Measurements from ENCODE around the gene EFEMP2.
A peak's percentile ranks its signal among the peaks of the same experiment; 100 is the strongest.

Gene EFEMP2

DNA sequence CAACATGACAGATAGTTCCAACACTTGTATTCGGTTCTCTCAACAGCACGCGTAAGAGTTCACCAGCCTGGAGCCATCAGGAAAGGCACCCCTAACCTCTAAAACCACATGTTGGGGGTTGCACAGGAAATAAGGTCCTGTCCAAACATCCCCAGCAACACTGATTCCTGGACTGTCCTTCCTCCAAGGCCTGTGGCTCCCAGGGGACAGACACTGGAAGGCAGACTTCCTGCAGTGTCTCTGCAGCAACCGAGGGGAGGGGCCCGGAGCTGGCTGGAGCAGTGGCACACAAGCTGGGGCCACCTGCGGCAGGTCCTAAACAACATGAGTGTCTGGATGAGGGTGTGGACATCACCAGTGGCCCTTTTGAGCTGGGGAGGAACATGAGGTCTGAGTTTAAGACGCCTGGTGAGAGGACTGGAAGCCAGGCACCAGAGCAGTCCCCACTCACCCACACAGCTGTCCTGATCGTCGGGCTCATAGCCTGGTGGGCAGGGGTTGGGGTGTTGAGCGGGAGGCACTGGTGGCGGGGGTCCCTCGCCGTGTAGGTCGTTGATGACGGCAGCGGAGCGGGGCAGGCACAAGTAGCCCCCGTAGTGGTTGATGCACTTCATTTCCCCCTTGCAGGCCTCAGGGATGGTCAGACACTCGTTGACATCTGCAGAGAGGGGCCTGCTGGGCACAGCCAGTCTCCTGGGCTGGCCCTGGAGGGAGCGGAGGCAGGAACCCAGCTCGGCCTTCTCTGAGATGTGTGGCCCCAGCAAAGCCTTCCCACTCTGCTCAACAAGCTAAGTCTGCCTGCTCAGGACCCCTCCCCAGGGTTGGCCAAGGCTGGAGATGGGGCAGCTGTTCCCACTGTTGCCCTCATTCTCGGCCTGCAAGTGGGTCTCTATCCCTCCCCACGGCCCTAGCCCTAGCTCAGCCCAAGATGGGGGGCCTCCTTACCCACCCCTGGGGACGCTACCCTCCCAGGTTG lies 1.6 kb downstream of the EFEMP2 start:
- Histone ChIP-seq H3K9ac (ENCODE audit: low read length in 2 of 2) (peak overlapping the region; percentile 88 to 89), H3K4me3 (ENCODE audit: low read length in 2 of 2) (peak overlapping the region; percentile 73 to 88), H3K36me3 (ENCODE audit: control insufficient read depth in 2 of 2, insufficient read depth in 2 of 2, low read length in 2 of 2) (peaks cover 28% of the 10 kb centered on the region in 2 donors), H3K9me3 (ENCODE audit: control insufficient read depth in 2 of 2, low read length in 2 of 2) (no peaks in the 10 kb centered on the region), H3K27ac (ENCODE audit: low read length) (peak overlapping the region; percentile 89), H3K27me3 (ENCODE audit: control insufficient read depth in 1 of 2, insufficient read depth in 2 of 2, low read length in 2 of 2) (no peaks in the 10 kb centered on the region), H3K4me1 (ENCODE audit: control insufficient read depth, insufficient read depth, low read length) (peaks cover 44% of the 10 kb centered on the region)

- H3K27ac ChIP-seq (ENCODE audit: low read length), result peak overlapping the region; percentile 89
- H3K4me3 ChIP-seq (ENCODE audit: low read length in 2 of 2), result peak overlapping the region in 1 of 2 donors; percentile 15
- peaks cover 44% of the 10 kb centered on the region for H3K4me1 ChIP-seq (ENCODE audit: control insufficient read depth, insufficient read depth, low read length)
- no peaks in the 10 kb centered on the region for H3K27me3 ChIP-seq (ENCODE audit: control insufficient read depth in 1 of 2, insufficient read depth in 2 of 2, low read length in 2 of 2)
- H3K9me3 ChIP-seq (ENCODE audit: control insufficient read depth in 2 of 2, low read length in 2 of 2), result no peaks in the 10 kb centered on the region
- peaks cover 31 to 35% of the 10 kb centered on the region in 2 donors for H3K36me3 ChIP-seq (ENCODE audit: control insufficient read depth in 2 of 2, insufficient read depth in 2 of 2, low read length in 2 of 2)
- no peak overlapping the region for H3K9ac ChIP-seq (ENCODE audit: low read length in 2 of 2)
These were observed 2.3 kb downstream of the EFEMP2 start for GRCh38 chr11:65870307-65870658.

DNA sequence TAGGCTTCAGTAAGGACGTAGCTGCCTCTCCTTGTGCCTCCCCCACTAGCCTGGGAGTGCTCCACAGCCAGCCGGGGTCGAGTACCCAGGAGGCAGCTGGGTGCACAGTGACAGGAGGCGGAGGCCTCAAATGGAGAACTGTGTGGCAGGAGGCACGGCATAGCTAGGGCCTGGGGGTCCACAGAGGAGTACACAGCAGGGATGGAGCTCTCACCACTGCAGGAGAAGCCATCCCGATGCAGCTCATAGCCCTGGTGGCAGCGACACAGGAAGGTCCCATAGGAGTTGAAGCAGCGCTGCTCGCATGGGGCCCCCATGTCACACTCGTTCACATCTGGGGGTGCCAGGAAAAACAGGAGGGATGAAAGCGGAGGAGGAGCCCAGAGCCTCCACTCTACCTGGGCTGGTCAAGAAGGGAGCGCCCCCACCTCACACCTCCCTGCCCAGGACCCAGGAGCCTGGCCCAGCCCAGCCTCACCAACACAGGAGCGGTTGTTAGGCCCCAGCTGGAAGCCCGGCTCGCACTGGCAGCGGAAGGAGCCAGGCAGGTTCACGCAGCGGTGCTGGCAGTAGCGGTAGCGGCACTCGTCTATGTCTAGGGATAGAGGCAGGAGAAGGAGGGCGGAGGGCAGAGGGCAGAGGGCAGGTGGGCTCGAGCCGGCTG lies 2.8 kb downstream of the EFEMP2 start:
- Histone ChIP-seq H3K9ac (ENCODE audit: low read length in 2 of 2) (no peak overlapping the region), H3K27me3 (ENCODE audit: control insufficient read depth in 1 of 2, insufficient read depth in 2 of 2, low read length in 2 of 2) (no peaks in the 10 kb centered on the region), H3K27ac (ENCODE audit: low read length) (peak overlapping the region; percentile 89), H3K4me3 (ENCODE audit: low read length in 2 of 2) (no peak overlapping the region), H3K9me3 (ENCODE audit: control insufficient read depth in 2 of 2, low read length in 2 of 2) (no peaks in the 10 kb centered on the region), H3K36me3 (ENCODE audit: control insufficient read depth in 2 of 2, insufficient read depth in 2 of 2, low read length in 2 of 2) (peaks cover 36 to 40% of the 10 kb centered on the region in 2 donors), H3K4me1 (ENCODE audit: control insufficient read depth, insufficient read depth, low read length) (peaks cover 44% of the 10 kb centered on the region)

GRCh38 chr11:65868907-65869306 lies 3.7 kb downstream of the EFEMP2 start:
- H3K27me3 ChIP-seq (ENCODE audit: control insufficient read depth in 1 of 2, insufficient read depth in 2 of 2, low read length in 2 of 2), result no peaks in the 10 kb centered on the region
- H3K9me3 ChIP-seq (ENCODE audit: control insufficient read depth in 2 of 2, low read length in 2 of 2), result no peaks in the 10 kb centered on the region
- peak overlapping the region; percentile 31 for H3K27ac ChIP-seq (ENCODE audit: low read length)
- peaks cover 42 to 48% of the 10 kb centered on the region in 2 donors for H3K36me3 ChIP-seq (ENCODE audit: control insufficient read depth in 2 of 2, insufficient read depth in 2 of 2, low read length in 2 of 2)
- H3K4me3 ChIP-seq (ENCODE audit: low read length in 2 of 2), result no peak overlapping the region
- peaks cover 47% of the 10 kb centered on the region for H3K4me1 ChIP-seq (ENCODE audit: control insufficient read depth, insufficient read depth, low read length)
- no peak overlapping the region for H3K9ac ChIP-seq (ENCODE audit: low read length in 2 of 2)

DNA sequence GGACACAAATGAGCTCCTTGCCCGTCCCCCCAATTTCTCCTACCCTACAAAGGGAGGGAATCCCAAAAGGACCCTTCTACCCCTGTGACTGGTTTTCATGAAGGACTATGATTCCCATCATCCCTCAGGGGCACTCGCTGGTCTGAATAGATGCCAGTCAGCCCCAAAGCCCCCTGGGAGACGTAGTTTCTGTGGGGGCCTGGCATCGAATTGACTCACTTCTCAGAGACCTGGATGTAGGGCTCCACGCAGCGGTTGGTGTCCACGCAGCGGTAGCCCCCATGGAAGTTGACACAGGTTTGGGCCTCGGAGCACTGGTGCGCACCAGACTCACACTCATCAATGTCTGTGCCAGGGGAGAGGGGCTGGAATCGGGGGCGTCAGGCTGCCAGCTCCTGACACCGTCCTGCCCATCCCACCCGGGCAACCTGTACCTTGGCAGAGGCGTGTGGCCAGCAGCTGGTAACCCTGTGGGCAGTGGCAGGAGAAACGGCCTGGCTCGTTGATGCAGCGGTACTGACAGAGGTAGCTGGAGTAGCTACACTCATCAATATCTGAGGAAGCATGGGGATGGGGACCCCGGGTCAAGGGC lies 4.4 kb downstream of the EFEMP2 start:
- H3K4me1 ChIP-seq (ENCODE audit: control insufficient read depth, insufficient read depth, low read length), result peaks cover 43% of the 10 kb centered on the region
- no peak overlapping the region for H3K9ac ChIP-seq (ENCODE audit: low read length in 2 of 2)
- no peak overlapping the region for H3K4me3 ChIP-seq (ENCODE audit: low read length in 2 of 2)
- H3K9me3 ChIP-seq (ENCODE audit: control insufficient read depth in 2 of 2, low read length in 2 of 2), result no peaks in the 10 kb centered on the region
- H3K27ac ChIP-seq (ENCODE audit: low read length), result peak overlapping the region; percentile 31
- peaks cover 47 to 54% of the 10 kb centered on the region in 2 donors for H3K36me3 ChIP-seq (ENCODE audit: control insufficient read depth in 2 of 2, insufficient read depth in 2 of 2, low read length in 2 of 2)
- no peaks in the 10 kb centered on the region for H3K27me3 ChIP-seq (ENCODE audit: control insufficient read depth in 1 of 2, insufficient read depth in 2 of 2, low read length in 2 of 2)

DNA sequence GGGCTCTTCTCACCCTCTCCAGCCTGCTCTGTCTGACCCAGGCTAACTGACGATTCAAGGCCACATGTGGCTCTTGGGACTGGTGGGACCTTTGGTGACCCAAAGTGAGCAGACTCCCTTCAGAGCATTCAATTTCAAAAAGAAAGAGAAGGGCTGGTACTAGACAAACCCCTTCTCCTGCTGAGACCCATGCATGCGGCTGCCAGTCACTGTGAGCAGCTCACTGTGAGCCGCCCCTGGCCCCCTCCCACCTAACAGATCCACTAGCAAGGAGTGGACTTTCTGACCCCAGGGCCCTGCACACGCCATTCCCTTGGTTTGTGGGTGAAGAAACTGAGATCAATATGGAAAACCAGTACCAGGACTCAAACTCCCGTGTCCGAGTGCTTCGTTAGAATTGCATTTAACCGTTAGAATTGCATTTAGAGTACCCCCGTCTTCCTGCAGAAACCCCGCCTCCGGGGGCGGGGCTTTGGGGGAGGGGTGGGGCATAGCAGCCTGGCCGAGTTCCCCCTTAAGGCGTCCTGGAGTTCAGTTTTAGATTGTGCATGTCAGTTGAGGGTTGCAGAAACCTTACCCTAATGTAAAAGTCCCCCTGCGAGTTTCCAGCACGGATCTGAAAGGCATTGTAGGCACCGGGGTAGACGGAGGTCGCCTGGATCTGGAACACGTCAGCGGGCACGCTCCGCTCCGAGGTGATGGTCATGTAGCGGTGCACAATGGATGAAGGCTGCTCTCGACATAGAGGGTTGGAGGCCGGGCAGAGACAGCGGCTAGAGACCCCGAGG lies 5.1 kb downstream of the EFEMP2 start:
- Histone ChIP-seq H3K27ac (ENCODE audit: low read length) (peak overlapping the region; percentile 18), H3K36me3 (ENCODE audit: control insufficient read depth in 2 of 2, insufficient read depth in 2 of 2, low read length in 2 of 2) (peaks cover 53 to 57% of the 10 kb centered on the region in 2 donors), H3K4me3 (ENCODE audit: low read length in 2 of 2) (no peak overlapping the region), H3K4me1 (ENCODE audit: control insufficient read depth, insufficient read depth, low read length) (peaks cover 48% of the 10 kb centered on the region), H3K27me3 (ENCODE audit: control insufficient read depth in 1 of 2, insufficient read depth in 2 of 2, low read length in 2 of 2) (no peaks in the 10 kb centered on the region), H3K9ac (ENCODE audit: low read length in 2 of 2) (no peak overlapping the region), H3K9me3 (ENCODE audit: control insufficient read depth in 2 of 2, low read length in 2 of 2) (no peaks in the 10 kb centered on the region)

GRCh38 chr11:65866509-65867283 lies 5.9 kb downstream of the EFEMP2 start:
- H3K27ac ChIP-seq (ENCODE audit: low read length), result no peak overlapping the region
- H3K27me3 ChIP-seq (ENCODE audit: control insufficient read depth in 1 of 2, insufficient read depth in 2 of 2, low read length in 2 of 2), result no peaks in the 10 kb centered on the region
- peaks cover 50% of the 10 kb centered on the region for H3K4me1 ChIP-seq (ENCODE audit: control insufficient read depth, insufficient read depth, low read length)
- no peak overlapping the region for H3K4me3 ChIP-seq (ENCODE audit: low read length in 2 of 2)
- no peak overlapping the region for H3K9ac ChIP-seq (ENCODE audit: low read length in 2 of 2)
- H3K9me3 ChIP-seq (ENCODE audit: control insufficient read depth in 2 of 2, low read length in 2 of 2), result no peaks in the 10 kb centered on the region
- H3K36me3 ChIP-seq (ENCODE audit: control insufficient read depth in 2 of 2, insufficient read depth in 2 of 2, low read length in 2 of 2), result peaks cover 53 to 64% of the 10 kb centered on the region in 2 donors

DNA sequence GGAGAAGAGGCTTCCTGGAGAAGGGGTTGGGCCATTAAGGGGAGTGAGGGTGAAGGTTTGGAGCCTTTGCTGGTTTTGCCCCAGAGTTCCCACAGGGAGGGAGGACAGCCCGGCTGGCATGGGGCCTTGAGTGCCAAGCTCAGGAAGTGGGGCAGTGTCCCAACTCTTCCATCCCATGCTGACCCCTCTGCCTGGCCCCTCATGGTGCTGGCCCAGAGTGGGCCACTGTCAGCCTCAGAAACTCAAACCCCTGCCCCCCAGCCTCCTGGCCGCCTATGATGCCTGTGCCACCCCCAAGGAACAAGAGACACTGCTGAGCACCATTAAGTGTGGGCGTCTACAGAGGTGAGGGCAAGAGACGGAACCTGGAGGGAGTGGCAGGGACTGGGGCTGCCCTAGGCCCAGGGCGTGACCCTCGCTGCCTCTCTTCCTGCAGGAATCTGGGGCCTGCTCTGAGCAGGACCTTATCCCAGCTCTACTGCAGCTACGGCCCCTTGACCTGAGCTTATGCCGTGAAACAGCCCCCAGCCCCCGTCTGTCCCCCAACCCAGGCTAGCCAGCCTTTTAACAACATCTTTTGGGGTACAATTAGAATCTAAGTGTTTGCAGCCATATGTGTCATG lies 6.9 kb downstream of the EFEMP2 start:
- Histone ChIP-seq H3K9me3 (ENCODE audit: control insufficient read depth in 2 of 2, low read length in 2 of 2) (no peaks in the 10 kb centered on the region), H3K9ac (ENCODE audit: low read length in 2 of 2) (no peak overlapping the region), H3K36me3 (ENCODE audit: control insufficient read depth in 2 of 2, insufficient read depth in 2 of 2, low read length in 2 of 2) (peaks cover 51 to 63% of the 10 kb centered on the region in 2 donors), H3K27me3 (ENCODE audit: control insufficient read depth in 1 of 2, insufficient read depth in 2 of 2, low read length in 2 of 2) (no peaks in the 10 kb centered on the region), H3K27ac (ENCODE audit: low read length) (peak overlapping the region; percentile 37), H3K4me3 (ENCODE audit: low read length in 2 of 2) (no peak overlapping the region), H3K4me1 (ENCODE audit: control insufficient read depth, insufficient read depth, low read length) (peaks cover 50% of the 10 kb centered on the region)

DNA sequence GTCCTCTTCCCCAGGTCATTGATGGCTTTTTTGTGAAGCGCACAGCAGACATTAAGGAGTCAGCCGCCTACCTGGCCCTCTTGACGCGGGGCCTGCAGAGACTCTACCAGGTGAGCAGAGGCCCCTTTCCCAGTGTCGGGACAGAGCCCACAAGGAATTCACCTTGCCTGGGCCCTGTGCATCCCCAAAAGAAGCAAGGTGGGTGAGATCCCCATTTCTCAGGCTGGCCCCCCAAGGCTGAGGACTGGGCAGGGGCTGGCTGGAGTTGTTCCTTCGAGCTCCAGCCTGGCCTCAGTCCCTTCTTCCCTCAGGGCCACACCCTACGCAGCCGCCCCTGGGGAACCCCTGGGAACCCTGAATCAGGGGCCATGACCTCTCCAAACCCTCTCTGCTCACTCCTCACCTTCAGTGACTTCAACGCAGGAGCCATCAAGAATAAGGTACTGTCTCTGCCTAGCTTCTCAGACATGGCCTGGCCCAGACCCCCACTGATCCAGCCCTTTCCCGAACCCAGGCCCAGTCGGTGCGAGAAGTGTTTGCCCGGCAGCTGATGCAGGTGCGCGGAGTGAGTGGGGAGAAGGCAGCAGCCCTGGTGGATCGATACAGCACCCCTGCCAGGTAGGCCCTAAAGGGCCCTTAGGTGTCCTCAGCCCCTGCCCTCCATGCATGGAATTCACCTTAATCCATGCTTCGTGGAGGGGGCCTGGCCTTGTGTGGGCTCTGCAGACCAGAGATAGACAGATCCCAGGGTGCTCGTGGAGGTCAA lies 7.7 kb downstream of the EFEMP2 start:
- Histone ChIP-seq H3K4me3 (ENCODE audit: low read length in 2 of 2) (no peak overlapping the region), H3K9ac (ENCODE audit: low read length in 2 of 2) (no peak overlapping the region), H3K4me1 (ENCODE audit: control insufficient read depth, insufficient read depth, low read length) (peaks cover 46% of the 10 kb centered on the region), H3K27ac (ENCODE audit: low read length) (peak overlapping the region; percentile 37), H3K36me3 (ENCODE audit: control insufficient read depth in 2 of 2, insufficient read depth in 2 of 2, low read length in 2 of 2) (peaks cover 48 to 61% of the 10 kb centered on the region in 2 donors), H3K9me3 (ENCODE audit: control insufficient read depth in 2 of 2, low read length in 2 of 2) (no peaks in the 10 kb centered on the region), H3K27me3 (ENCODE audit: control insufficient read depth in 1 of 2, insufficient read depth in 2 of 2, low read length in 2 of 2) (no peaks in the 10 kb centered on the region)

Measured in stomach smooth muscle (tissue), 2 donors.